Endothelial cell of umbilical vein (primary cell): ENCODE results near the gene FAM32A. TPM values are rescaled to one million over a fixed set of nuclear protein-coding genes. Genes with fewer than 3 reads are reported as not detected.

ENCODE experiments used
- BruUV-seq: library from RNA; stranded (reverse); fragments of 400-500 nt; replicated peaks from 2 replicates; lab custom pipeline; 2021; lab: Mats Ljungman, UMichigan
- CTCF ChIA-PET: fragments of 300-600, 350-600 bp; sonication (Branson Sonifier 250); formaldehyde crosslinking; loops from one replicate; lab custom pipeline; 2021; ENCODE audit warnings: antibody characterized with exemption, inconsistent platforms; lab: Charles Lee
- POLR2A ChIA-PET: fragments of 300-600, 350-600 bp; sonication (Branson Sonifier 250); formaldehyde crosslinking; loops from one replicate; lab custom pipeline; 2021; ENCODE audit warnings: antibody characterized with exemption, inconsistent platforms; lab: Charles Lee
- DNase-seq: peaks from one replicate; pipeline ENCODE4 v3.0.0-alpha.2; 2011; ENCODE audit warnings: low read depth, low spot score
- FAIRE-seq: peaks from 2 replicates; lab custom pipeline; 2011; peaks lifted over from hg19 to GRCh38; lab: Jason Lieb, UNC
- H2AFZ ChIP-seq: 2 replicates; pipeline ENCODE4 v1.6.0; 2012; ENCODE audit warnings: low read depth, low read length, control low read depth, inconsistent platforms
- H3K27ac ChIP-seq: 2 replicates; pipeline ENCODE4 v1.5.1; 2011; ENCODE audit warnings: low read depth, mild to moderate bottlenecking, control low read depth, low read length, moderate library complexity; ENCODE audit not compliant: insufficient read depth
- H3K27me3 ChIP-seq, 2 experiments: 2 replicates each; pipeline versions ENCODE4 v1.6.0 to v1.6.1; 2011; ENCODE audit warnings: low read length in 2 of 2, mixed read lengths in 1 of 2; ENCODE audit not compliant: control insufficient read depth in 2 of 2, insufficient read depth in 2 of 2
- H3K36me3 ChIP-seq, 2 experiments: 2 replicates in 1 of 2; 3 replicates in 1 of 2; pipeline ENCODE4 v1.5.1; 2011; ENCODE audit warnings: low read length in 2 of 2, mild to moderate bottlenecking in 1 of 2, moderate library complexity in 1 of 2; ENCODE audit not compliant: control insufficient read depth in 2 of 2, insufficient read depth in 2 of 2; ENCODE audit errors: extremely low read depth in 1 of 2
- H3K4me1 ChIP-seq: 3 replicates; pipeline ENCODE4 v1.5.1; 2011; ENCODE audit warnings: mild to moderate bottlenecking, low read length; ENCODE audit not compliant: control insufficient read depth, insufficient read depth; ENCODE audit errors: extremely low read depth
- H3K4me2 ChIP-seq: 2 replicates; pipeline ENCODE4 v1.6.1; 2011; ENCODE audit warnings: low read length, control low read depth, mixed read lengths; ENCODE audit not compliant: insufficient read depth
- H3K4me3 ChIP-seq, 3 experiments: fragments of 200-600 bp in 1 of 3; sonication (generic), shearing (Covaris generic) in 1 of 3; replicated peaks in 1 of 3; 2 replicates each; pipeline ENCODE4 v1.5.1; 2011 to 2016; ENCODE audit warnings: control low read depth in 3 of 3, low read length in 3 of 3, mild to moderate bottlenecking in 2 of 3, inconsistent platforms in 1 of 3, low read depth in 1 of 3, moderate library complexity in 1 of 3; ENCODE audit not compliant: insufficient read depth in 1 of 3
- H3K79me2 ChIP-seq: 2 replicates; pipeline ENCODE4 v1.6.0; 2012; ENCODE audit warnings: low read length, inconsistent platforms; ENCODE audit not compliant: control insufficient read depth, insufficient read depth
- H3K9ac ChIP-seq: replicated peaks from 2 replicates; pipeline ENCODE3; 2011; ENCODE audit warnings: low read length, control low read depth; ENCODE audit not compliant: insufficient read depth; ENCODE audit errors: extremely low read depth
- H3K9me1 ChIP-seq: replicated peaks from 3 replicates; pipeline ENCODE4 v1.6.0; 2011; ENCODE audit warnings: mild to moderate bottlenecking, low read length; ENCODE audit not compliant: control insufficient read depth, insufficient read depth; ENCODE audit errors: extremely low read depth
- H3K9me3 ChIP-seq: replicated peaks from 2 replicates; pipeline ENCODE4 v1.5.1; 2012; ENCODE audit warnings: low read length, inconsistent platforms; ENCODE audit not compliant: control insufficient read depth, insufficient read depth
- H4K20me1 ChIP-seq: replicated peaks from 2 replicates; pipeline ENCODE3; 2011; ENCODE audit warnings: mild to moderate bottlenecking, low read length; ENCODE audit not compliant: control insufficient read depth, insufficient read depth; ENCODE audit errors: extremely low read depth
- CTCF ChIP-seq, 2 donors: IDR thresholded peaks; 1 replicate in 1 of 2; 2 replicates in 1 of 2; pipeline ENCODE4 v1.5.1; 2011; ENCODE audit warnings: low read length in 2 of 2, mild to moderate bottlenecking in 2 of 2, moderate library complexity in 2 of 2, control low read depth in 1 of 2, inconsistent platforms in 1 of 2, low read depth in 1 of 2; ENCODE audit not compliant: insufficient read depth in 1 of 2; ENCODE audit errors: extremely low read depth in 1 of 2
- EZH2 ChIP-seq: IDR thresholded peaks from 2 replicates; pipeline ENCODE4 v1.6.1; 2012; ENCODE audit warnings: borderline replicate concordance, low read depth, mild to moderate bottlenecking, moderate library complexity, low read length, inconsistent platforms; ENCODE audit not compliant: severe bottlenecking
- FOS ChIP-seq: IDR thresholded peaks from 2 replicates; pipeline ENCODE4 v1.6.1; 2011; ENCODE audit warnings: mild to moderate bottlenecking, low read length, moderate library complexity, borderline replicate concordance; ENCODE audit not compliant: insufficient read depth
- GATA2 ChIP-seq: IDR thresholded peaks from 2 replicates; pipeline ENCODE4 v1.7.0; 2011; ENCODE audit warnings: low read depth, mild to moderate bottlenecking, moderate library complexity, mixed read lengths, low read length; ENCODE audit not compliant: insufficient read length, insufficient read depth
- JUN ChIP-seq: IDR thresholded peaks from 2 replicates; pipeline ENCODE4 v1.6.1; 2011; ENCODE audit warnings: borderline replicate concordance, low read depth; ENCODE audit not compliant: insufficient read length, insufficient read depth
- MAX ChIP-seq: IDR thresholded peaks from 2 replicates; pipeline ENCODE4 v1.6.1; 2011; ENCODE audit not compliant: insufficient read depth, insufficient read length
- MYC ChIP-seq: IDR thresholded peaks from one replicate; pipeline ENCODE4 v1.6.1; 2011; ENCODE audit warnings: mild to moderate bottlenecking, low read depth, low read length
- POLR2A ChIP-seq: IDR thresholded peaks from 2 replicates; pipeline ENCODE4 v1.6.1; 2012; ENCODE audit warnings: low read depth, mild to moderate bottlenecking, control low read depth, low read length
- POLR2AphosphoS5 ChIP-seq: IDR thresholded peaks from 2 replicates; pipeline ENCODE4 v1.6.1; 2012; ENCODE audit warnings: low read depth, mild to moderate bottlenecking, control low read depth, low read length, moderate library complexity; ENCODE audit not compliant: insufficient read depth
- dilution Hi-C: fragments of 300-500 bp; cut with MboI; formaldehyde crosslinking; loops from one replicate; pipeline ENCODE4 v1.15.0; 2019; ENCODE audit warnings: low sequenced_read_pairs; ENCODE audit not compliant: extremely low pct_ligation_motif_present
- intact Hi-C: fragments of 100-400 bp; cut with micrococcal nuclease; formaldehyde crosslinking; loops from one replicate; pipeline ENCODE4 v1.10.0; 2022
- polyA plus RNA-seq, 4 experiments: library from polyadenylated mRNA; depleted of rRNA in 3 of 4; stranded (reverse) in 3 of 4; unstranded in 1 of 4; fragments of >200 nt; gene quantifications; 2 replicates each; pipeline versions ENCODE4 v1.2.1 to v1.2.3, GENCODE V29; 2011 to 2012; ENCODE audit warnings: missing spikeins in 1 of 4
- total RNA-seq: library from RNA; stranded (reverse); gene quantifications from 2 replicates; pipeline ENCODE4 v1.2.3, GENCODE V29; 2021

Gene FAM32A
- total and polyA plus RNA-seq, 2 donors (not counting 3 experiments of a cell fraction or from before 2014, with no cell fraction given) = 82.8 to 130 TPM

GRCh38 chr19:16146112-16146511 is 39.1 kb upstream of the FAM32A start:
- POLR2A ChIA-PET = interaction anchor here (0.7 kb wide), 1 partner anchor 50 kb away, joined by 3 read pairs; no protein-coding TSS in a partner anchor

More at GRCh38 chr19:16146112-16146511, 39.1 kb upstream of the FAM32A start:
- Histone ChIP-seq H3K4me1 (no peaks in the 10 kb centered on the region), H3K27me3 (peaks cover 0 to 2% of the 10 kb centered on the region in 2 experiments), H3K9me3 (no peaks in the 10 kb centered on the region), H3K9ac (no peak overlapping the region), H3K36me3 (no peaks in the 10 kb centered on the region), H2AFZ (no peak overlapping the region), H3K4me3 (no peak overlapping the region), H3K79me2 (no peaks in the 10 kb centered on the region), H3K4me2 (no peak overlapping the region), H3K27ac (no peak overlapping the region), H3K9me1 (no peaks in the 10 kb centered on the region), H4K20me1 (no peaks in the 10 kb centered on the region)
- DNase-seq (no peak), FAIRE-seq (no peak)
- CTCF ChIA-PET = interaction anchor here (0.7 to 1.0 kb wide), 2 partner anchors 34 to 525 kb away, joined by 3 read pairs; no protein-coding TSS in a partner anchor
- intact Hi-C loops (no loop called here), dilution Hi-C loops (no loop called here)
- TF ChIP-seq CTCF (IDR thresholded peaks at IDR 0.05; ENCODE audit: extremely low read depth in 1 of 2, insufficient read depth in 1 of 2, low read depth in 1 of 2, low read length in 2 of 2) (no peak), POLR2A (no peak), FOS (no peak), POLR2AphosphoS5 (no peak), MYC (no peak), MAX (no peak), EZH2 (no peak), GATA2 (no peak), JUN (no peak)
- BruUV-seq = no TSS peak
